Measurements from ENCODE around the gene STAT5A. TPM values are rescaled to one million over a fixed set of nuclear protein-coding genes. Genes with fewer than 3 reads are reported as not detected.

Gene STAT5A
- total RNA-seq, 4 donors from 2014 or later, result 7.3 to 34.3 (median 14.0) TPM

DNA sequence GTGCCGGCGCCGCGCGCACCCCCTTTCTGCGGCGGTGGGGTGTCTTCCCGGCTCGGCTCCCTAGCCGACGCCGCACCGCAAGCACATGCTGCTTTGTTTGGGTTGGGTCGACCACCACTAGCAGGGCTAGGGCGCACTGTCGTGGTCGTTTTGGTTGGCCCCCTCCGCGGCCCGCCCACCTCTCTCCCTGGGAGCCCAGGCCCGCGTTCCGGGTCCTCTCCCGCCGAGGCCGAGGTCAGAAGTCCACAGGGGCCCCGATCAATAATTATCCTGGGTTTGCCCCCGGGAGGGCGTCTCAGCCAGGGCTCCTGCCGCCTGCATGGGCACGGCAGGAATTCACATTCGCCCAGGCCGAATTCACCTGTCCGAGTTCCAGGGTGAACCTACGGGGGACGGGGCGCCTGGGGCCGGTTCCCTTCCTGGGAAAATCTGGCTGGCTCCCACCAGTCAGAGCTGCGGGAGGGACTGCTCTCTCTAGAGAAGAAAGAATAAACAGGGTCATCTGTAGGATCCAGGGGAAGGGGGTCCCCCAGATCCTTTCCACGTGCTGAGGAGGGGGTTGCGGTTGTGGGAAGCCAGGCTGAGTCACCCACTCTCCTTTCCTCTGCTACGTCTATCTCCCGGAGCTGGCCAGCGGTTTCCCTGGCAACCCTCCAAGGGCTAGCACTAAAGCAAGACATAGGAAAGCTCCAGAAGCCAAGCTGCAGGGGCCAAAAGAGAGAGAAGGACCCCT, 11.5 kb upstream of the STAT5A start:
- 1 to 7% methylated on average over 8 to 11 of the region's 44 CpGs for WGBS, 2 donors
- Histone ChIP-seq H3K36me3 (no peaks in the 10 kb centered on the region), H3K27ac (peak overlapping the region; percentile 82 to 95 (median 91)), H3K4me1 (peaks cover 9 to 49% (median 12%) of the 10 kb centered on the region in 3 donors), H3K9me3 (no peaks in the 10 kb centered on the region), H3K4me3 (peak overlapping the region; percentile 77 to 95 (median 93)), H3K27me3 (no peaks in the 10 kb centered on the region)
- no peak for TF ChIP-seq POLR2A (IDR thresholded peaks at IDR 0.05)
- TF ChIP-seq, protein P1, sequence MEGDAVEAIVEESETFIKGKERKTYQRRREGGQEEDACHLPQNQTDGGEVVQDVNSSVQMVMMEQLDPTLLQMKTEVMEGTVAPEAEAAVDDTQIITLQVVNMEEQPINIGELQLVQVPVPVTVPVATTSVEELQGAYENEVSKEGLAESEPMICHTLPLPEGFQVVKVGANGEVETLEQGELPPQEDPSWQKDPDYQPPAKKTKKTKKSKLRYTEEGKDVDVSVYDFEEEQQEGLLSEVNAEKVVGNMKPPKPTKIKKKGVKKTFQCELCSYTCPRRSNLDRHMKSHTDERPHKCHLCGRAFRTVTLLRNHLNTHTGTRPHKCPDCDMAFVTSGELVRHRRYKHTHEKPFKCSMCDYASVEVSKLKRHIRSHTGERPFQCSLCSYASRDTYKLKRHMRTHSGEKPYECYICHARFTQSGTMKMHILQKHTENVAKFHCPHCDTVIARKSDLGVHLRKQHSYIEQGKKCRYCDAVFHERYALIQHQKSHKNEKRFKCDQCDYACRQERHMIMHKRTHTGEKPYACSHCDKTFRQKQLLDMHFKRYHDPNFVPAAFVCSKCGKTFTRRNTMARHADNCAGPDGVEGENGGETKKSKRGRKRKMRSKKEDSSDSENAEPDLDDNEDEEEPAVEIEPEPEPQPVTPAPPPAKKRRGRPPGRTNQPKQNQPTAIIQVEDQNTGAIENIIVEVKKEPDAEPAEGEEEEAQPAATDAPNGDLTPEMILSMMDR (IDR thresholded peaks at IDR 0.05), result no peak
- no peak for DNase-seq
- intact Hi-C loops (cut with DNase I), result no loop called here

DNA sequence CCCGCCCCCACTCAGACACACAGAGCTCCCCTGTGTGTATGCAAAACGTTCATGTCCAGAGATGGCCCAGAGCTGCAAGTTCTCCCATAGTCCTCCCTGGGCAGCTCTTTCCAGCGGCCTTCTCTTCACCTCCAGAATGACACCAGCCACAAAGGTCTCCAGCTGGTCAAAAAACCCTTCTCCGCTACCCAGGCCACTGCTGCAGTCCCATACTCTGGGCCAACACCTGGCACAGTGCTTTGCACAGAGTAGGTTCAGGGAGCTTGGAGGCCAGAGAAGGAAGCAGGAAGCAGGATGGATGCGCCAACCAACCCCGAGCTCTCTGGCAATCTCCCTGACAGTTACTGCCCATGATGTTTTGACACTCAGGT, 11.0 kb upstream of the STAT5A start:
- no peak for TF ChIP-seq POLR2A (IDR thresholded peaks at IDR 0.05)
- TF ChIP-seq, protein P1 (IDR thresholded peaks at IDR 0.05), result no peak
- intact Hi-C loops (cut with DNase I), result no loop called here

DNA sequence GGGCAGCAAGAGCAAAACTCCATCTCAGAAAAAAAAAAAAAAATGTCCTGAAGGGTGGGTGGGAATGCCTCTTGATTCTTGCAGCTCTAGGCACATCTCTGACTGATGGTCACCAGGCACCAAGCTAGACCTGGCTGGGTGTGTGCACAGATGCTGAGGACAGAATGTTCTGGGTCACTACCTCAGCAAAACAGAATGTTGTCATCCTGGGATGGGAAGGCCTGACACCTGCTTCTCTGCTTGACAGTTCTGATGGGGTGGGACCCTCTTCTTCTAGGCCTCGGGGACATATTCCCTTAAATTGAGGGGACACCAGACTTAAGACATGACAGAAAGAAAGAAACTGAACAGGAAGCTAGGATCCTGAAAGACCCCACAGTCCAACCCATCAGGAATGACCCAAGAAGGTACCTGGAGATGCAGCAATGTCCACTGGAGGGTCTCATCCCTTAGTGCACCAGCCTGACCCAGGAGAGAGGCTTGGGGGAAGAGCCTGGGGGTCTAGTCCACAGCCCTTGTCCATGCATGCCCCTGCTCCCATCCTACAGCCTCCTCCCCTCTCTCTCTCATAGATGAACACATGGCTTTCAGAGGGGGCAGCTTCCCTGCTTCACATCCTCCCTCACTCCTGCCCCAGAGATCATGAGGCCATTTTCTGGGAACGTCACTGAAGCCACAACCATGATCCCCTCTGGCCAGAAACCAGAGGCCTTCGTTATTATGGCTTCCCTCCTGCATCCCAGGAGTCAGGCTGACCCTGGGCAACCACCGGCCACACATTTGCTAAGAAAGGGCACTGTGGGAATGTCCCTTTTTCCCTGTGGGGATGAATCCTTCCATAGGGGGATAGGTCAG, 8.3 kb upstream of the STAT5A start:
- H3K9me3 ChIP-seq, result no peaks in the 10 kb centered on the region
- peaks cover 3 to 24% (median 5%) of the 10 kb centered on the region in 3 donors for H3K4me1 ChIP-seq
- H3K4me3 ChIP-seq, result no peak overlapping the region
- H3K27me3 ChIP-seq, result no peaks in the 10 kb centered on the region
- TF ChIP-seq, protein P1 (IDR thresholded peaks at IDR 0.05), result no peak
- TF ChIP-seq POLR2A (IDR thresholded peaks at IDR 0.05), result no peak
- DNase-seq, result no peak
- intact Hi-C loops (cut with DNase I), result no loop called here
- no peak overlapping the region for H3K27ac ChIP-seq
- 80 to 91% methylated on average over 3 to 4 of the region's 4 CpGs for WGBS, 2 donors
- H3K36me3 ChIP-seq, result no peaks in the 10 kb centered on the region

More for the DNA sequence above, 11.0 kb upstream of the STAT5A start:
- H3K4me3 ChIP-seq, result peak overlapping the region in 2 of 4 donors; percentile 94 to 95
- peak overlapping the region in 3 of 4 donors; percentile 82 to 95 (median 92) for H3K27ac ChIP-seq
- no peaks in the 10 kb centered on the region for H3K27me3 ChIP-seq
- H3K36me3 ChIP-seq, result no peaks in the 10 kb centered on the region
- no peak for DNase-seq
- no peaks in the 10 kb centered on the region for H3K9me3 ChIP-seq
- WGBS, 2 donors, result 55 to 69% methylated on average over 2 to 5 of the region's 6 CpGs
- peaks cover 9 to 43% (median 12%) of the 10 kb centered on the region in 3 donors for H3K4me1 ChIP-seq

DNA sequence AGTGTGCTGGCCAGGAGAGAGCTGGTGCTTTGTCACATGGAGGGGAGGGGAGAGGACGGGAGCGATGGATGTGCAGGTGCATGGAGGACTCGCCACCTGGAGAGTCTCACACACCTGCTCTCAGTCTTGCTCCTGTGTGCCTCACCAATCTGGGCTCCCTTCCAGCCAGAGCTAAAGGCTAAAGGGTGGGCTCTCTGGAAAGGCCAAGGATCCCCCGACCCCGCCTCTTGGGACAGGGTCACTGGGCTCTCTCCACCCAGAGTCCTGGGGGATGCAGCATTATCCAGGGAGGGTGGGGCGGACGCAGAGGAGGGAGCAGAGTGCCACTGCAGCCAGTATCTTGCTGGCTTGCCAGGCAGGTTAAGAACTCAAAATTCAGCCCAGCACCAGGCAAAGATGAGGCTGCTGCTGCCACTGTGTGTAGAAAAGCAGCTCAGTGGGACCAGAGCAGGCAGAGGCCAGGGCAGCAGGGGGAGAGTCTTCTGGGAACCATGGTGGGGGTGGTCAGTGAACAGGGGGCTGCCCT, 6.7 kb upstream of the STAT5A start:
- peaks cover 5 to 27% (median 10%) of the 10 kb centered on the region in 3 donors for H3K4me1 ChIP-seq
- H3K27ac ChIP-seq, result no peak overlapping the region
- DNase-seq, result no peak
- H3K4me3 ChIP-seq, result no peak overlapping the region
- no peaks in the 10 kb centered on the region for H3K36me3 ChIP-seq
- H3K27me3 ChIP-seq, result no peaks in the 10 kb centered on the region
- 54 to 80% methylated on average over 3 to 6 of the region's 7 CpGs for WGBS, 2 donors
- intact Hi-C loops (cut with DNase I), result no loop called here
- H3K9me3 ChIP-seq, result no peaks in the 10 kb centered on the region
- TF ChIP-seq POLR2A (IDR thresholded peaks at IDR 0.05), result no peak
- TF ChIP-seq, protein P1 (IDR thresholded peaks at IDR 0.05), result no peak
